Measurements from ENCODE around the gene ESR2.

DNA sequence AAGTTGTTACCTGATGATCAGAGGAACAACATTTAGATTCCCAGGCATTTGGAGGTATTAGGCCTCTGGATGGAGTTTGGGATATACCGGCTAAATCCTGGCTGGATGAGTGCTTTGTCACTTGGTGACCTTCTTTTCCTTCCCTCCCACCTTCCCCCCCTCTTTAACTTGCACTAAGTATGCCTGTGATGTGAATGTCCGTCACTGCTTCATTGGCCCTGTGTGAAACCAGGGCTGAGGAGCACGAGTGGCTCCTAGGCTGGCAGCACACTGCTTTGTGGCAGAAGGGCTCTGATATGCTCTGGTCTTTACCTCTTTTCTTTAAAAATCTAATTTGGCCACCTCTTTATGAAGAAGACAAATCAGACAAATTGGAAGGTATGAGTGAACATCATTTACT is 95.7 kb downstream of the ESR2 start:
- TF ChIP-seq, protein P1, sequence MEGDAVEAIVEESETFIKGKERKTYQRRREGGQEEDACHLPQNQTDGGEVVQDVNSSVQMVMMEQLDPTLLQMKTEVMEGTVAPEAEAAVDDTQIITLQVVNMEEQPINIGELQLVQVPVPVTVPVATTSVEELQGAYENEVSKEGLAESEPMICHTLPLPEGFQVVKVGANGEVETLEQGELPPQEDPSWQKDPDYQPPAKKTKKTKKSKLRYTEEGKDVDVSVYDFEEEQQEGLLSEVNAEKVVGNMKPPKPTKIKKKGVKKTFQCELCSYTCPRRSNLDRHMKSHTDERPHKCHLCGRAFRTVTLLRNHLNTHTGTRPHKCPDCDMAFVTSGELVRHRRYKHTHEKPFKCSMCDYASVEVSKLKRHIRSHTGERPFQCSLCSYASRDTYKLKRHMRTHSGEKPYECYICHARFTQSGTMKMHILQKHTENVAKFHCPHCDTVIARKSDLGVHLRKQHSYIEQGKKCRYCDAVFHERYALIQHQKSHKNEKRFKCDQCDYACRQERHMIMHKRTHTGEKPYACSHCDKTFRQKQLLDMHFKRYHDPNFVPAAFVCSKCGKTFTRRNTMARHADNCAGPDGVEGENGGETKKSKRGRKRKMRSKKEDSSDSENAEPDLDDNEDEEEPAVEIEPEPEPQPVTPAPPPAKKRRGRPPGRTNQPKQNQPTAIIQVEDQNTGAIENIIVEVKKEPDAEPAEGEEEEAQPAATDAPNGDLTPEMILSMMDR (IDR thresholded peaks at IDR 0.05): no peak
- no peak for TF ChIP-seq SIN3A (IDR thresholded peaks at IDR 0.05; ENCODE audit: borderline replicate concordance, low read depth, low read length)
- no peak for TF ChIP-seq RFX5 (IDR thresholded peaks at IDR 0.05; ENCODE audit: low read length)
- TF ChIP-seq FOXM1 (IDR thresholded peaks at IDR 0.05; ENCODE audit: low read depth): no peak
- TF ChIP-seq ELF1 (IDR thresholded peaks at IDR 0.05): no peak
- TF ChIP-seq TAF1 (IDR thresholded peaks at IDR 0.05; ENCODE audit: borderline replicate concordance, low read depth, low read length): no peak

Measured in SK-N-SH (cell line).